Neural cell (in vitro differentiated cells): Measurements from ENCODE around the gene ACTN1. TPM values are rescaled to one million over a fixed set of nuclear protein-coding genes. Genes with fewer than 3 reads are reported as not detected.

Source experiments
- H2AFZ ChIP-seq: fragments of 200-600, 300-800 bp; sonication (generic), shearing (Covaris generic); 2 replicates; pipeline ENCODE4 v1.6.0; 2014; ENCODE audit warnings: low read depth, mild to moderate bottlenecking, antibody characterized with exemption, low read length, moderate library complexity
- H3F3A ChIP-seq: fragments of 200-600 bp; shearing (Covaris generic); 2 replicates; pipeline ENCODE4 v1.6.1; 2016; ENCODE audit warnings: mild to moderate bottlenecking, moderate library complexity, mixed read lengths, antibody characterized with exemption, low read length; ENCODE audit not compliant: insufficient read depth, poor library complexity, severe bottlenecking
- H3K27ac ChIP-seq: fragments of 200-600, 300-800 bp; sonication (generic), shearing (Covaris generic); 2 replicates; pipeline ENCODE4 v1.5.1; 2014; ENCODE audit warnings: mild to moderate bottlenecking, low read length, moderate library complexity
- H3K27me3 ChIP-seq: fragments of 300-800, 200-600 bp; sonication (generic), shearing (Covaris generic); 2 replicates; pipeline ENCODE4 v1.6.0; 2014; ENCODE audit warnings: mild to moderate bottlenecking, low read depth, low read length, moderate library complexity; ENCODE audit not compliant: insufficient read depth
- H3K36me3 ChIP-seq: fragments of 300-800, 200-600 bp; sonication (generic), shearing (Covaris generic); 2 replicates; pipeline ENCODE4 v1.5.1; 2014; ENCODE audit warnings: mild to moderate bottlenecking, antibody characterized with exemption, low read length, moderate library complexity; ENCODE audit not compliant: insufficient read depth
- H3K4me2 ChIP-seq: fragments of 300-800, 200-600 bp; sonication (generic), shearing (Covaris generic); 2 replicates; pipeline ENCODE4 v1.6.0; 2014; ENCODE audit warnings: mild to moderate bottlenecking, low read length
- H3K4me3 ChIP-seq: fragments of 300-800, 200-600 bp; sonication (generic), shearing (Covaris generic); 2 replicates; pipeline ENCODE4 v1.5.1; 2014; ENCODE audit warnings: mild to moderate bottlenecking, low read length, moderate library complexity
- H3K79me2 ChIP-seq: fragments of 200-600 bp; shearing (Covaris generic); replicated peaks from 2 replicates; pipeline ENCODE4 v1.6.0; 2014; ENCODE audit warnings: mild to moderate bottlenecking, low read length, moderate library complexity; ENCODE audit not compliant: insufficient read depth
- H3K9ac ChIP-seq: fragments of 300-800, 200-600 bp; sonication (generic), shearing (Covaris generic); 2 replicates; pipeline ENCODE4 v1.6.1; 2016; ENCODE audit warnings: mild to moderate bottlenecking, low read length, mixed read lengths
- H3K9me2 ChIP-seq: fragments of 200-600 bp; shearing (Covaris generic); 2 replicates; pipeline ENCODE4 v1.6.1; 2016; ENCODE audit warnings: mild to moderate bottlenecking, low read length, mixed read lengths; ENCODE audit not compliant: insufficient read depth
- H3K9me3 ChIP-seq: fragments of 200-600, 300-800 bp; sonication (generic), shearing (Covaris generic); 2 replicates; pipeline ENCODE4 v1.6.1; 2016; ENCODE audit warnings: mild to moderate bottlenecking, mixed run types, low read length, moderate library complexity, mixed read lengths
- H4K20me1 ChIP-seq: fragments of 200-600 bp; shearing (Covaris generic); 2 replicates; pipeline ENCODE4 v1.6.1; 2016; ENCODE audit warnings: mild to moderate bottlenecking, mixed run types; ENCODE audit not compliant: insufficient read depth
- EP300 ChIP-seq: fragments of 450-650 bp; conservative IDR thresholded peaks from 2 replicates; pipeline ENCODE4 v1.6.1; 2014; ENCODE audit warnings: antibody characterized with exemption, mild to moderate bottlenecking, moderate library complexity; ENCODE audit not compliant: poor library complexity, severe bottlenecking
- EZH2 ChIP-seq: fragments of 200-600, 300-800 bp; shearing (Covaris generic), sonication (generic); IDR thresholded peaks from 2 replicates; pipeline ENCODE4 v1.6.1; 2014; ENCODE audit warnings: antibody characterized with exemption, low read length, borderline replicate concordance, mild to moderate bottlenecking; ENCODE audit not compliant: insufficient read depth, poor library complexity, severe bottlenecking
- MXI1 ChIP-seq: fragments of 450-650 bp; conservative IDR thresholded peaks from 2 replicates; pipeline ENCODE4 v1.6.1; 2014; ENCODE audit warnings: antibody characterized with exemption, mild to moderate bottlenecking; ENCODE audit not compliant: poor library complexity, severe bottlenecking
- POLR2AphosphoS5 ChIP-seq: IDR thresholded peaks from 2 replicates; pipeline ENCODE4 v1.6.1; 2012
- RAD21 ChIP-seq: fragments of 450-650 bp; conservative IDR thresholded peaks from 2 replicates; pipeline ENCODE4 v1.6.1; 2014; ENCODE audit warnings: antibody characterized with exemption, mild to moderate bottlenecking, moderate library complexity
- SMC3 ChIP-seq: fragments of 450-650 bp; conservative IDR thresholded peaks from 2 replicates; pipeline ENCODE4 v1.6.1; 2014; ENCODE audit warnings: antibody characterized with exemption, mild to moderate bottlenecking, moderate library complexity; ENCODE audit not compliant: poor library complexity
- TAF1 ChIP-seq: IDR thresholded peaks from 2 replicates; pipeline ENCODE4 v1.6.1; 2012; ENCODE audit warnings: low read depth
- polyA plus RNA-seq: library from polyadenylated mRNA; depleted of rRNA; stranded (reverse); fragments of >200 nt; gene quantifications from 2 replicates; pipeline ENCODE4 v1.2.3, GENCODE V29; 2014
- TF ChIP-seq, protein P1 (sequence below): IDR thresholded peaks from 2 replicates; pipeline ENCODE4 v1.6.1; 2012; ENCODE audit warnings: borderline replicate concordance
- TF ChIP-seq, protein P2 (sequence below): fragments of 450-650 bp; IDR thresholded peaks from 2 replicates; pipeline ENCODE4 v1.5.1; 2014; ENCODE audit warnings: antibody characterized with exemption, mild to moderate bottlenecking, moderate library complexity; ENCODE audit not compliant: poor library complexity, severe bottlenecking

Gene ACTN1
- polyA plus RNA-seq, 1 donor from 2014 or later: 10.8 TPM

DNA sequence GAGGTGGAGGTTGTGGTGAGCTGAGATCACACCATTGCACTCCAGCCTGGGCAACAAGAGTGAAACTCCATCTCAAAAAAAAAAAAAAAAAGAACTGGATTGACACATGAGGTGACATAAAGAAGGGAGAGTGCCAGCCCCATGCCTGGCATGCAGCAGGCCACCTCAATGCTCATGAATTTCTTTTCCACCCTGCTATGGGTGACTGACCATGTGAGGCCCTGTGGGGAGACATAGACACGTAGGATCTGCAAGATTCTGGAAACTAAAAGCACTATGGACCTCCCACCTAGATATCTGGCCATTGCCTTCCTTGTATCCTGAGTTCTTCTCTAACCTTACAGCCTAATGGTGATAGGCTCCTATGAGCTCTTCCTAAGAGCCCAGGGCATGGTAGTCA is 5.6 kb upstream of the ACTN1 start:
- no peaks in the 10 kb centered on the region for H3F3A ChIP-seq
- H3K79me2 ChIP-seq: no peaks in the 10 kb centered on the region
- no peaks in the 10 kb centered on the region for H3K27me3 ChIP-seq
- no peaks in the 10 kb centered on the region for H3K9me2 ChIP-seq
- H3K9ac ChIP-seq: no peak overlapping the region
- no peak overlapping the region for H3K27ac ChIP-seq
- H2AFZ ChIP-seq: no peak overlapping the region
- no peak overlapping the region for H3K4me2 ChIP-seq
- TF ChIP-seq POLR2AphosphoS5 (no peak), EZH2 (no peak), TAF1 (no peak), MXI1 (no peak), SMC3 (no peak), EP300 (no peak), RAD21 (no peak)
- TF ChIP-seq, protein P1, sequence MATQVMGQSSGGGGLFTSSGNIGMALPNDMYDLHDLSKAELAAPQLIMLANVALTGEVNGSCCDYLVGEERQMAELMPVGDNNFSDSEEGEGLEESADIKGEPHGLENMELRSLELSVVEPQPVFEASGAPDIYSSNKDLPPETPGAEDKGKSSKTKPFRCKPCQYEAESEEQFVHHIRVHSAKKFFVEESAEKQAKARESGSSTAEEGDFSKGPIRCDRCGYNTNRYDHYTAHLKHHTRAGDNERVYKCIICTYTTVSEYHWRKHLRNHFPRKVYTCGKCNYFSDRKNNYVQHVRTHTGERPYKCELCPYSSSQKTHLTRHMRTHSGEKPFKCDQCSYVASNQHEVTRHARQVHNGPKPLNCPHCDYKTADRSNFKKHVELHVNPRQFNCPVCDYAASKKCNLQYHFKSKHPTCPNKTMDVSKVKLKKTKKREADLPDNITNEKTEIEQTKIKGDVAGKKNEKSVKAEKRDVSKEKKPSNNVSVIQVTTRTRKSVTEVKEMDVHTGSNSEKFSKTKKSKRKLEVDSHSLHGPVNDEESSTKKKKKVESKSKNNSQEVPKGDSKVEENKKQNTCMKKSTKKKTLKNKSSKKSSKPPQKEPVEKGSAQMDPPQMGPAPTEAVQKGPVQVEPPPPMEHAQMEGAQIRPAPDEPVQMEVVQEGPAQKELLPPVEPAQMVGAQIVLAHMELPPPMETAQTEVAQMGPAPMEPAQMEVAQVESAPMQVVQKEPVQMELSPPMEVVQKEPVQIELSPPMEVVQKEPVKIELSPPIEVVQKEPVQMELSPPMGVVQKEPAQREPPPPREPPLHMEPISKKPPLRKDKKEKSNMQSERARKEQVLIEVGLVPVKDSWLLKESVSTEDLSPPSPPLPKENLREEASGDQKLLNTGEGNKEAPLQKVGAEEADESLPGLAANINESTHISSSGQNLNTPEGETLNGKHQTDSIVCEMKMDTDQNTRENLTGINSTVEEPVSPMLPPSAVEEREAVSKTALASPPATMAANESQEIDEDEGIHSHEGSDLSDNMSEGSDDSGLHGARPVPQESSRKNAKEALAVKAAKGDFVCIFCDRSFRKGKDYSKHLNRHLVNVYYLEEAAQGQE: no peak
- TF ChIP-seq, protein P2, sequence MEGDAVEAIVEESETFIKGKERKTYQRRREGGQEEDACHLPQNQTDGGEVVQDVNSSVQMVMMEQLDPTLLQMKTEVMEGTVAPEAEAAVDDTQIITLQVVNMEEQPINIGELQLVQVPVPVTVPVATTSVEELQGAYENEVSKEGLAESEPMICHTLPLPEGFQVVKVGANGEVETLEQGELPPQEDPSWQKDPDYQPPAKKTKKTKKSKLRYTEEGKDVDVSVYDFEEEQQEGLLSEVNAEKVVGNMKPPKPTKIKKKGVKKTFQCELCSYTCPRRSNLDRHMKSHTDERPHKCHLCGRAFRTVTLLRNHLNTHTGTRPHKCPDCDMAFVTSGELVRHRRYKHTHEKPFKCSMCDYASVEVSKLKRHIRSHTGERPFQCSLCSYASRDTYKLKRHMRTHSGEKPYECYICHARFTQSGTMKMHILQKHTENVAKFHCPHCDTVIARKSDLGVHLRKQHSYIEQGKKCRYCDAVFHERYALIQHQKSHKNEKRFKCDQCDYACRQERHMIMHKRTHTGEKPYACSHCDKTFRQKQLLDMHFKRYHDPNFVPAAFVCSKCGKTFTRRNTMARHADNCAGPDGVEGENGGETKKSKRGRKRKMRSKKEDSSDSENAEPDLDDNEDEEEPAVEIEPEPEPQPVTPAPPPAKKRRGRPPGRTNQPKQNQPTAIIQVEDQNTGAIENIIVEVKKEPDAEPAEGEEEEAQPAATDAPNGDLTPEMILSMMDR: no peak
- H3K36me3 ChIP-seq: no peaks in the 10 kb centered on the region
- H3K9me3 ChIP-seq: no peaks in the 10 kb centered on the region
- no peak overlapping the region for H3K4me3 ChIP-seq
- H4K20me1 ChIP-seq: no peaks in the 10 kb centered on the region

DNA sequence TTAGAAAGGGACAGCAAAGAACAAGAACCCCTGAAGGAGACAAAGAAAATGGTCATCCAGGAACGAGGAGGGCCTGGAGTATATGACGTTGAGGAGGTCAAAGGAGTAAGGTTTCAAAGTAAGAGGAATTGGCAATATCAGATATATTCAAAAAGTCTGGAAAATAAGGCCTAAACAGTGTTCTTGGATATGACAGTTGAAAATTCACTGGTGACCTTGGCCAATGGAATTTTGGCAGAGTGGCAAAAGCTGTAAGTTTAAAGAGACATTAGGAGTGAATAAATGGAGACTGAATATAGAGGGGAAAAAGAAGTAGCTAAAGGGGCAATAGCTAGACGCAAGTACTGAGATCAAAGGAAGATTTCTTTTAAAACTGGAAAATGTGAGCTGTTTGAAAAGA is 4.1 kb upstream of the ACTN1 start:
- no peak overlapping the region for H3K27ac ChIP-seq
- no peaks in the 10 kb centered on the region for H3K79me2 ChIP-seq
- H4K20me1 ChIP-seq: no peaks in the 10 kb centered on the region
- no peak overlapping the region for H3K4me2 ChIP-seq
- H3K27me3 ChIP-seq: no peaks in the 10 kb centered on the region
- no peaks in the 10 kb centered on the region for H3K36me3 ChIP-seq
- H3K9me3 ChIP-seq: no peaks in the 10 kb centered on the region
- H3K9ac ChIP-seq: no peak overlapping the region
- H3K9me2 ChIP-seq: no peaks in the 10 kb centered on the region
- TF ChIP-seq, protein P1: no peak
- H3K4me3 ChIP-seq: no peak overlapping the region
- H2AFZ ChIP-seq: no peak overlapping the region
- no peaks in the 10 kb centered on the region for H3F3A ChIP-seq
